Progenitor cell of endocrine pancreas (in vitro differentiated cells): ENCODE data around the gene SULT6B1. TPM values are rescaled to one million over a fixed set of nuclear protein-coding genes. Genes with fewer than 3 reads are reported as not detected.
"Not testable (repeated sequence)": the region's sequence is repeated elsewhere in the genome, so short reads cannot be mapped to it uniquely, and the experiment has no call there.

ENCODE experiments used
- DNase-seq: peaks from one replicate; pipeline ENCODE4 v3.0.0; 2021; ENCODE audit warnings: low spot score; ENCODE audit not compliant: unreplicated experiment
- H3K27ac Mint-ChIP-seq: 2 replicates; pipeline ENCODE4 v1.8.0; 2021; ENCODE audit warnings: mild to moderate bottlenecking, moderate library complexity, mixed read lengths
- H3K27me3 Mint-ChIP-seq: 2 replicates; pipeline ENCODE4 v1.8.0; 2021; ENCODE audit warnings: mixed read lengths
- H3K36me3 Mint-ChIP-seq: 2 replicates; pipeline ENCODE4 v1.8.0; 2022; ENCODE audit warnings: mixed read lengths; ENCODE audit not compliant: insufficient read depth
- H3K4me1 Mint-ChIP-seq: 2 replicates; pipeline ENCODE4 v1.8.0; 2021; ENCODE audit warnings: low read depth, mixed read lengths
- H3K4me3 Mint-ChIP-seq: 2 replicates; pipeline ENCODE4 v1.8.0; 2021; ENCODE audit warnings: low read depth, mild to moderate bottlenecking, moderate library complexity, mixed read lengths
- H3K9me3 Mint-ChIP-seq: 2 replicates; pipeline ENCODE4 v1.8.0; 2021; ENCODE audit warnings: low read depth, mixed read lengths
- total RNA-seq: library from RNA; stranded (reverse); gene quantifications from 2 replicates; pipeline ENCODE4 v1.2.1, GENCODE V29; 2021
- TF ChIP-seq, protein P1 (sequence below): fragments of 200-600 bp; sonication (generic); IDR thresholded peaks from one replicate; pipeline ENCODE4 v1.5.0; 2021; ENCODE audit warnings: antibody characterized with exemption, mild to moderate bottlenecking; ENCODE audit not compliant: unreplicated experiment

The SULT6B1 gene
- total RNA-seq, 1 donor from 2014 or later, result not detected

DNA sequence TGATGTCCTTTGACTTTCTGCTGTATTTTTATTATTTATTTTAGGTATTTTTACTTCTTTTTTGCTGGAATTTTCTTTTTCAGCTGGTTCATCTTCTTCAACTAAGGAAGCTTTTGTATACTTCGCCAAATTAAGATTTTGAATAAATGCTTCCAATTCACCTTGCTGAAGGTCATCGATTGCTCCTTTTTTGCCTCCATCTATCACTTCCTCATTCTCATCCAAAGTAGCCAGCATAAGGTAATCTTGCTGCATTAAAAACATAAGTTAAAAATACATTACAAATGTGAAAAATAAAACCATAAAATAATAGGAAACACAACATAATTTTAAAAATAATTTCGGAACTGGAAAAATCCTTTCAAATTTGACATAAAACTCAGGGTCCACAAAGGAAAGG lies 40.3 kb upstream of the SULT6B1 start:
- Mint-ChIP-seq H3K9me3 (no peaks in the 10 kb centered on the region), H3K27me3 (no peaks in the 10 kb centered on the region), H3K4me3 (no peak overlapping the region), H3K27ac (no peak overlapping the region), H3K36me3 (peaks cover 4% of the 10 kb centered on the region), H3K4me1 (peaks cover 18% of the 10 kb centered on the region)
- DNase-seq, result no peak
- TF ChIP-seq, protein P1, sequence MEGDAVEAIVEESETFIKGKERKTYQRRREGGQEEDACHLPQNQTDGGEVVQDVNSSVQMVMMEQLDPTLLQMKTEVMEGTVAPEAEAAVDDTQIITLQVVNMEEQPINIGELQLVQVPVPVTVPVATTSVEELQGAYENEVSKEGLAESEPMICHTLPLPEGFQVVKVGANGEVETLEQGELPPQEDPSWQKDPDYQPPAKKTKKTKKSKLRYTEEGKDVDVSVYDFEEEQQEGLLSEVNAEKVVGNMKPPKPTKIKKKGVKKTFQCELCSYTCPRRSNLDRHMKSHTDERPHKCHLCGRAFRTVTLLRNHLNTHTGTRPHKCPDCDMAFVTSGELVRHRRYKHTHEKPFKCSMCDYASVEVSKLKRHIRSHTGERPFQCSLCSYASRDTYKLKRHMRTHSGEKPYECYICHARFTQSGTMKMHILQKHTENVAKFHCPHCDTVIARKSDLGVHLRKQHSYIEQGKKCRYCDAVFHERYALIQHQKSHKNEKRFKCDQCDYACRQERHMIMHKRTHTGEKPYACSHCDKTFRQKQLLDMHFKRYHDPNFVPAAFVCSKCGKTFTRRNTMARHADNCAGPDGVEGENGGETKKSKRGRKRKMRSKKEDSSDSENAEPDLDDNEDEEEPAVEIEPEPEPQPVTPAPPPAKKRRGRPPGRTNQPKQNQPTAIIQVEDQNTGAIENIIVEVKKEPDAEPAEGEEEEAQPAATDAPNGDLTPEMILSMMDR, result no peak

DNA sequence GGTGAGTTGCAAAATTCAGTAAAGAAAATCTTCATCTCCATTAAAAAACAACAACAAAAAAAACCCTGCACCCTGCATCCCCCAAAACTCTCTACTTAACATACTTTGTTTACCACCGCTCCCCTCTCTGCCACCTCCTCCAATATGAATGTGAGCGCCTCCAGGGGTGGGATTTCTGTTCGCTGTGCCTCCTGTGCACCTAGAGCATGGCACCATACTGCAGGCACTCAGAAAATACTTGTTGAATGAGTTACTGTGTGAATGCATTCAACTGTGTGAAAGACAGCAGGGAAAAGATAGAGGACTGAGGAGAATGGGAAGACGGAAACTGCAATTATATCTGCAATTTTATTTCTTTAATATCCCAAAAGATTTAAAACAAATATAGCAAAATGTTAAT lies 38.4 kb upstream of the SULT6B1 start:
- H3K4me1 Mint-ChIP-seq, result peaks cover 18% of the 10 kb centered on the region
- TF ChIP-seq, protein P1, result no peak
- DNase-seq, result no peak
- peaks cover 9% of the 10 kb centered on the region for H3K36me3 Mint-ChIP-seq
- no peaks in the 10 kb centered on the region for H3K9me3 Mint-ChIP-seq
- H3K4me3 Mint-ChIP-seq, result no peak overlapping the region
- no peaks in the 10 kb centered on the region for H3K27me3 Mint-ChIP-seq
- no peak overlapping the region for H3K27ac Mint-ChIP-seq

DNA sequence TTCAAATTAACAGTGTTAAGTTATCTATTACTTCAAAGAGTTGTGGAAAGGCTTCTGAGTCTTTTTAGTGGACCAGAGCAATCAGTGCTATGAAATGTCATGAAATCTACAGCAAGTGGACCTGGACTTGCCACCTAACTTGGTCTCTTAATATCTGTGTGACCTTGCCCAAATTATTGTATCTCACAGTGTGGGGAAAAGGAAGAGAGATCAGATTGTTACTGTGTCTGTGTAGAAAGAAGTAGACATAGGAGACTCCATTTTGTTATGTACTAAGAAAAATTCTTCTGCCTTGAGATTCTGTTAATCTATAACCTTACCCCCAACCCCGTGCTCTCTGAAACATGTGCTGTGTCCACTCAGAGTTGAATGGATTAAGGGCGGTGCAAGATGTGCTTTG lies 36.7 kb upstream of the SULT6B1 start:
- Mint-ChIP-seq H3K27ac (peak overlapping the region; percentile 49), H3K36me3 (peaks cover 16% of the 10 kb centered on the region), H3K4me1 (peaks cover 18% of the 10 kb centered on the region)
- not testable (repeated sequence) for H3K27me3 Mint-ChIP-seq, H3K9me3 Mint-ChIP-seq, H3K4me3 Mint-ChIP-seq, DNase-seq

DNA sequence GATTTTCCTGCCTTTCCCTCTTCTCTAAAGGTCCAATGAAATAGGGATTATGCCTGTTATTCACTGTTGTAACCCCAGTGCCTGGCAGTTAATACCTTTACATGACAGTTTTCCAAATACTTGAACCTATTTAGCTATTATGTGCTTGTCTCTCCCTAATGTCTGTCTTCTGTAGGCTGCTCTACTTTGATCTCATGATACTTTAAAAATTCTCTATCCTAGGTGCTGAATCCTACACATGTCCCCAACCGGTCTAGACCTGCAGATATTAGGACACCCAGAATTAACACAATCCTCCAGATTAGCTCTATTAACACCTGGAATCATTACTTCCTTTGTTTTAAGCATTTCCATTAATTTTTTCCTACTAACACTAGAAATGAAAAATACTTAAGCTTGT lies 35.6 kb upstream of the SULT6B1 start:
- Mint-ChIP-seq H3K36me3 (peaks cover 20% of the 10 kb centered on the region), H3K4me3 (no peak overlapping the region), H3K27me3 (no peaks in the 10 kb centered on the region), H3K9me3 (no peaks in the 10 kb centered on the region), H3K27ac (no peak overlapping the region), H3K4me1 (peaks cover 14% of the 10 kb centered on the region)
- DNase-seq, result no peak
- TF ChIP-seq, protein P1, result no peak

DNA sequence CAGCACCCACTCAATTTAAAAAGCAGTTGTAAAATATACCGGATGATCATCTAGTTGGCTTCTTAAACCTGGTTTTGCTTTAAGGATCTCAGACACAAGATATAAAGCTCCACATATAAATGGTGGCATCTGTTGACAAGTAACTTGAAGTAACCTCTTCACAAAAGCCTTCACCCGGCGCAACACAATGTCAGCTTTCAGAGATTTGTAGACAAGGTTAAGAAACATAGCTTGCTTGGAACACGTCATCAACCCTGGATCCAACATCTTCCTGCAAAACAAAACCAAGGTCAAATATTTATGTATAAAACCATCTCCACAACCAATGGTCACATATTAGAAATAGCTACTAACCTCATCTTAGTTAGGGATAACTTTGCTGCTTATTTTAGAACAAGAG lies 34.7 kb upstream of the SULT6B1 start:
- Mint-ChIP-seq H3K36me3 (peaks cover 21% of the 10 kb centered on the region), H3K27me3 (no peaks in the 10 kb centered on the region), H3K4me1 (peaks cover 14% of the 10 kb centered on the region), H3K27ac (no peak overlapping the region), H3K4me3 (no peak overlapping the region), H3K9me3 (no peaks in the 10 kb centered on the region)
- TF ChIP-seq, protein P1, result no peak
- DNase-seq, result no peak

DNA sequence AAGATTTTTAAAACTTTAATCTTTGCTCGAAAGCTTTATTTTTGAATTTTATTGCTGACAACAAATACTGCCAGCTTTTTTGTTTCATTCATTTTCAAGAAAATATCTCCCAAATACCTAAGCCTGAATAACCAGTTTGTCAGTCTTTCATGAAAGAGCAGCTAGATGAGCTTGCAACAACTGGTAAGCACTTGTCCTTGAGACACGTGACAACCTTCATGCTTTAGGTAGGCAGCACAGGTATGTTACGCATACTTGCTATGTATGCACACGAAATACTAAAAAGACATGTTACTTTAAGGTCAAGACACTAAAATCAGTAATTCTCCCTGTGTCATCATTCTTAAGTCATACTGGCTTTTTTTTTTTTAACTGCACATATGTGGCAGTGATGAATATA lies 30.6 kb upstream of the SULT6B1 start:
- no peaks in the 10 kb centered on the region for H3K4me1 Mint-ChIP-seq
- H3K27me3 Mint-ChIP-seq, result no peaks in the 10 kb centered on the region
- H3K36me3 Mint-ChIP-seq, result peaks cover 25% of the 10 kb centered on the region
- no peak for DNase-seq
- no peaks in the 10 kb centered on the region for H3K9me3 Mint-ChIP-seq
- no peak overlapping the region for H3K4me3 Mint-ChIP-seq
- H3K27ac Mint-ChIP-seq, result no peak overlapping the region
- TF ChIP-seq, protein P1, result no peak
